Endothelial cell of umbilical vein (primary cell): Measurements from ENCODE around the gene COX6B1.
"Not testable (repeated sequence)": the region's sequence is repeated elsewhere in the genome, so short reads cannot be mapped to it uniquely, and the experiment has no call there.

ENCODE experiments used
- EZH2 ChIP-seq: IDR thresholded peaks from 2 replicates; pipeline ENCODE4 v1.6.1; 2012; ENCODE audit warnings: borderline replicate concordance, low read depth, mild to moderate bottlenecking, moderate library complexity, low read length, inconsistent platforms; ENCODE audit not compliant: severe bottlenecking
- POLR2A ChIP-seq: IDR thresholded peaks from 2 replicates; pipeline ENCODE4 v1.6.1; 2012; ENCODE audit warnings: low read depth, mild to moderate bottlenecking, control low read depth, low read length
- TF ChIP-seq, protein P1 (sequence below), 2 donors: IDR thresholded peaks; 1 replicate in 1 of 2; 2 replicates in 1 of 2; pipeline ENCODE4 v1.5.1; 2011; ENCODE audit warnings: low read length in 2 of 2, mild to moderate bottlenecking in 2 of 2, moderate library complexity in 2 of 2, control low read depth in 1 of 2, inconsistent platforms in 1 of 2, low read depth in 1 of 2; ENCODE audit not compliant: insufficient read depth in 1 of 2; ENCODE audit errors: extremely low read depth in 1 of 2

DNA sequence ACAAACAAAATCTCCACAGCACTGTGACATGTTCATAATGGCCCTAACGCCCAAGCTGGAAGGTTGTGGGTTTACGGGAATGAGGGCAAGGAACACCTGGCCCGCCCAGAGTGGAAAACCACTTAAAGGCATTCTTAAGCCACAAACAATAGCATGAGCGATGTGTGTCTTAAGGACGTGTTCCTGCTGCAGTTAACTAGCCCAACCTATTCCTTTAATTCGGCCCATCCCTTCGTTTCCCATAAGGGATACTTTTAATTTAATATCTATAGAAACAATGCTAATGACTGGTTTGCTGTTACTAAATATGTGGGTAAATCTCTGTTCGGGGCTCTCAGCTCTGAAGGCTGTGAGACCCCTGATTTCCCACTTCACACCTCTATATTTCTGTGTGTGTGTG is 41.0 kb upstream of the COX6B1 start:
- TF ChIP-seq, protein P1, sequence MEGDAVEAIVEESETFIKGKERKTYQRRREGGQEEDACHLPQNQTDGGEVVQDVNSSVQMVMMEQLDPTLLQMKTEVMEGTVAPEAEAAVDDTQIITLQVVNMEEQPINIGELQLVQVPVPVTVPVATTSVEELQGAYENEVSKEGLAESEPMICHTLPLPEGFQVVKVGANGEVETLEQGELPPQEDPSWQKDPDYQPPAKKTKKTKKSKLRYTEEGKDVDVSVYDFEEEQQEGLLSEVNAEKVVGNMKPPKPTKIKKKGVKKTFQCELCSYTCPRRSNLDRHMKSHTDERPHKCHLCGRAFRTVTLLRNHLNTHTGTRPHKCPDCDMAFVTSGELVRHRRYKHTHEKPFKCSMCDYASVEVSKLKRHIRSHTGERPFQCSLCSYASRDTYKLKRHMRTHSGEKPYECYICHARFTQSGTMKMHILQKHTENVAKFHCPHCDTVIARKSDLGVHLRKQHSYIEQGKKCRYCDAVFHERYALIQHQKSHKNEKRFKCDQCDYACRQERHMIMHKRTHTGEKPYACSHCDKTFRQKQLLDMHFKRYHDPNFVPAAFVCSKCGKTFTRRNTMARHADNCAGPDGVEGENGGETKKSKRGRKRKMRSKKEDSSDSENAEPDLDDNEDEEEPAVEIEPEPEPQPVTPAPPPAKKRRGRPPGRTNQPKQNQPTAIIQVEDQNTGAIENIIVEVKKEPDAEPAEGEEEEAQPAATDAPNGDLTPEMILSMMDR (IDR thresholded peaks at IDR 0.05; ENCODE audit: extremely low read depth in 1 of 2, insufficient read depth in 1 of 2, low read depth in 1 of 2, low read length in 2 of 2) = not testable (repeated sequence)
- not testable (repeated sequence) for TF ChIP-seq EZH2, POLR2A
